HUES64 (cell line): Measurements from ENCODE around the gene ABI1.
A peak's percentile ranks its signal among the peaks of the same experiment; 100 is the strongest.
"Not testable (repeated sequence)": the region's sequence is repeated elsewhere in the genome, so short reads cannot be mapped to it uniquely, and the experiment has no call there.

Experiments
- H3K27ac ChIP-seq: 2 replicates; pipeline ENCODE4 v1.7.0; 2013; ENCODE audit warnings: low read depth, low read length, inconsistent platforms
- H3K27me3 ChIP-seq: 2 replicates; pipeline ENCODE4 v1.6.1; 2013; ENCODE audit warnings: mild to moderate bottlenecking, low read length; ENCODE audit not compliant: insufficient read depth
- H3K36me3 ChIP-seq: 2 replicates; pipeline ENCODE4 v1.6.1; 2013; ENCODE audit warnings: mild to moderate bottlenecking, low read length; ENCODE audit not compliant: insufficient read depth
- H3K4me1 ChIP-seq: 2 replicates; pipeline ENCODE4 v1.6.1; 2013; ENCODE audit warnings: mild to moderate bottlenecking, low read length, moderate library complexity; ENCODE audit not compliant: insufficient read depth
- H3K4me3 ChIP-seq: 2 replicates; pipeline ENCODE4 v1.5.1; 2013; ENCODE audit warnings: mild to moderate bottlenecking, low read length, moderate library complexity
- H3K9ac ChIP-seq: 2 replicates; pipeline ENCODE4 v1.6.1; 2013; ENCODE audit warnings: mild to moderate bottlenecking, low read depth, low read length
- H3K9me3 ChIP-seq: 2 replicates; pipeline ENCODE4 v1.6.1; 2013; ENCODE audit warnings: low read depth, low read length; ENCODE audit not compliant: insufficient read depth
- WGBS: fragments of 150-250, 120-280 bp; methylation state at CpG from one replicate; pipeline ENCODE4 v1.1.7; 2013; ENCODE audit warnings: missing lambda C conversion rate; 5-methylcytosine and 5-hydroxymethylcytosine counted together

Gene ABI1

DNA sequence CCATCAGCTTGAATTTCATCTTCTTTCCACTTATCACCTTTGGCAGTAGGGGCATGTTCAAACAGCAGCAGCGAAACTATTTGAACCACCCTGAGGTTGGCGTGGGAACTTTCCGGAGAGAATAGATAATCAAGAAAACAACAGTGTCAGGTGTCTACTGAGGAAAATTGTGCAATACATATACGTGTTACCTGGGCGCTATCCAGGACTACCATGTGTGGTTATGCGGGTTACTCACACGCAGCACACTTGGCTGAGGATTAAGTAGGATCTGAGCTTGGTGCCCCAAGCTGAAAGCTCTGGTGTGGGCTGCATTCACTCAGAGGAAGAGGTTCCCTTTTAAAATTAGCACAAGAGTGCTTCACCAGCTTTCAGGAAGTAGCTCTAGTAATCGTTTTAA, 8.8 kb upstream of the ABI1 start:
- no peak overlapping the region for H3K9ac ChIP-seq

DNA sequence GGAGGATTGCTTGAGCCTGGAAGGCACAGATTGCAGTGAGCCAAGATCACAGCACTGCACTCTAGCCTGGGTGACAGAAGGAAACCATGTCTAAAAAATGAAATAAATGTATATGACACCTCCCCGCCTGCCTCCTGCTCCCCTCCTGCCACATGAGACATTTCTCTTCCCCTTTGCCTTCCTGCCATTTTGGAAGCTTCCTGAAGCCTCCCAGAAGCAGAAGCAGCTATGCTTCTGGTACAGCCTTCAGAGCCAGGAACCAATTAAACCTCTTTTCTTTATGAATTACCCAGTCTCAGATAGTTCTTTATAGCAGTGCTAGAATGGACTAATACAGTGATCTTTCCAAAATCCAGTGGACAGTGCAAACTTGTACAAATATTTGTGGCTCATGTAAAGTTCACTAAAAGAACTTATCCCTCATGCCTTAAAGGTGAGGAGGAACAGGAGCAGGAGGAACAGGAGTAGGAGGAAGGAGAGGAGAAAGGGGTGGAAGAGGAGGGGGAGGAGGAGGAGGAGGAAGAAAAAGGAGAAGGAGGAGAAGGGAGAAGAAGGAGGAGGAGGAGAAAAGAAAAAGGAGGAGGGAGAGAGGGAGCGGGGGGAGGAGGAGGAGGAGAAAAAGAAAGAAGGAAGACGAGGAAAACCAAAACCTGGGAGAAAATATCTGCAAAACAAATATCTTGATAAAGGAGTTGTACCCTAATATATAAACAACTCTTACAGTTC, 2.8 kb upstream of the ABI1 start:
- H3K4me1 ChIP-seq, result peaks cover 8% of the 10 kb centered on the region
- no peak overlapping the region for H3K27ac ChIP-seq
- no peaks in the 10 kb centered on the region for H3K36me3 ChIP-seq
- H3K4me3 ChIP-seq, result no peak overlapping the region
- H3K9me3 ChIP-seq, result no peaks in the 10 kb centered on the region
- no peak overlapping the region for H3K9ac ChIP-seq
- H3K27me3 ChIP-seq, result no peaks in the 10 kb centered on the region
- 88% methylated on average over 2 of the region's 3 CpGs for WGBS

More for the DNA sequence above, 8.8 kb upstream of the ABI1 start:
- 94% methylated on average over 7 of the region's 8 CpGs for WGBS
- Histone ChIP-seq H3K27me3 (no peaks in the 10 kb centered on the region), H3K36me3 (no peaks in the 10 kb centered on the region), H3K9me3 (no peaks in the 10 kb centered on the region), H3K4me3 (no peak overlapping the region), H3K4me1 (no peaks in the 10 kb centered on the region), H3K27ac (no peak overlapping the region)

GRCh38 chr10:26861205-26861998, 644 bp upstream of the ABI1 start:
- Histone ChIP-seq H3K4me3 (no peak overlapping the region), H3K27ac (no peak overlapping the region), H3K9me3 (no peaks in the 10 kb centered on the region), H3K9ac (no peak overlapping the region), H3K27me3 (no peaks in the 10 kb centered on the region), H3K4me1 (peaks cover 14% of the 10 kb centered on the region), H3K36me3 (no peaks in the 10 kb centered on the region)
- WGBS, result 50% methylated on average over 24 of the region's 24 CpGs

DNA sequence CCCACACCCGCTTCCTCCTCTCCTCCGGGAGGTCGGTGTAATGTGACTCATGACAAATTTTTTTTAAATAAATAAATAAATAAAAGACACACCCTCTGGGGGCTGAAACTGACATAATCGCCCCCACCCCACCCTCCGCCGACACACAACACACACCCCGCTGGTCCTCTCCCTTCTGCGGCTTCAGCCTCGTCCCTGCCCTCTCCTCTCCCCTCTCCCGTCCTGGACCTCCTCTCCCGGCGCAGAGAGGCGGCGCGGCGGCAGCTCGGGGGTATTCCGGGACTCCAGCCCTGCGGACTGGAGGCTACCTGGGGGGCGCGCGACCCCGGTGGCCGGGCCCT, 686 bp downstream of the ABI1 start:
- whole genome bisulfite sequencing, result 0% methylated on average over 22 of the region's 24 CpGs
- Histone ChIP-seq H3K27ac (peak overlapping the region; percentile 88), H3K9ac (peak overlapping the region; percentile 90), H3K27me3 (no peaks in the 10 kb centered on the region), H3K4me3 (peak overlapping the region; percentile 99), H3K9me3 (no peaks in the 10 kb centered on the region), H3K4me1 (peaks cover 14% of the 10 kb centered on the region), H3K36me3 (no peaks in the 10 kb centered on the region)

DNA sequence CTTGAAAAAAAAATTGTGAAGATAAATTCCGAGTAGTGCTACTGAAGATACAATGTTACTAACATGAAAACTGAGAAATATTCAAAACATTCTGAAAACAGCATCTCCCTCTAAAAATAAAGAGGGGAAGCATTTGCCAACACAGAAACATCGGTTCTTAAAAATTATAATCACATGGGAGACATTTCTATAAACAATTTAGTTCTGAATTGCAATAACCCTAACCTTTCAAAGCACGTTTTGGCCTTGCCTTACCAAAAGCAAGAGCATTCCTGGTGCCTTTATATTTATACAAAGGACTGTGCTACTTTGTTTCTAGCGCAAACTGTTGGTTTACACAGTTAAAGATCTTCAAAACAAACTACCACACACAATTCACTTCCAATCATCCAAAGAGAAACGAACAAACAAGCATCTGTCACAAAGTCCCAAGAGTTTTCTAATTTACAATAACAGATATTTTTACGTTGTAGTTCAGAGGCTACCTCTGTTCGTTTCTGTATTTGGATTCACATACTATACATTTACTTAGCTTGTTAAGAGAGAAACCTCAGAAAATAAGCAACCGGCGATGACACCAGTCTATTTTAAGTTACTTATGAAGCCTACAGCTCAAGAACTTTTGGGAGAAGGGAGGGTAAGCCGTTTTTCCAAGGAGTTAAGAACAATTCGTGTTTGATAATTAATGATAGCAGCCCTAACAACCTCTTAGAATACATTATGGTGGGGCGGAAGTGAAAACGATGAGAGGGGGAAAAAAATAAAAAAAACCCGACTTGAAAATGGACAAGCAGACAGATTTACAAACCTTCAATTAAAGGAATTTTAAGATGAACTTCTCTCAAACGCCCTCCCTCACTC, 1.3 kb downstream of the ABI1 start:
- peaks cover 15% of the 10 kb centered on the region for H3K4me1 ChIP-seq
- no peaks in the 10 kb centered on the region for H3K9me3 ChIP-seq
- WGBS, result 5% methylated on average over 10 of the region's 15 CpGs
- no peaks in the 10 kb centered on the region for H3K27me3 ChIP-seq
- no peaks in the 10 kb centered on the region for H3K36me3 ChIP-seq
- peak overlapping the region; percentile 90 for H3K9ac ChIP-seq
- H3K27ac ChIP-seq, result peak overlapping the region; percentile 41
- peak overlapping the region; percentile 99 for H3K4me3 ChIP-seq

DNA sequence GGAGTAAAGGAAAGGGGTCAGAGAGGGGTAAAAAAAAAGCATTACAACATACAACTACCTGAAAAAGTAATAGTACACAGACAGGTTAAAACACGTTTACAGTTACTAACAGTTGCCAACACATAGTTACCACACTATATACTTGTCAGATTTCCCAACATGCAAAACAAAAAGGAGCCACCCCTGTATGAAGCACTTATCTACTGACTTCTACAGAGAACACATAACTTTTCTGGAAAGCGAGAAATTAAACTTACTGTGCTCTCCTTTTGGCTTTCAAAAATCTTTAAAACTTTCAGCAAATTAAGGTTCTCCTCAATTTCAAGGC, 2.1 kb downstream of the ABI1 start:
- Histone ChIP-seq H3K27ac (no peak overlapping the region), H3K4me1 (peaks cover 18% of the 10 kb centered on the region), H3K36me3 (no peaks in the 10 kb centered on the region), H3K4me3 (peak overlapping the region; percentile 99), H3K27me3 (no peaks in the 10 kb centered on the region), H3K9ac (no peak overlapping the region), H3K9me3 (no peaks in the 10 kb centered on the region)
- 69% methylated on average over 2 of the region's 2 CpGs for WGBS

DNA sequence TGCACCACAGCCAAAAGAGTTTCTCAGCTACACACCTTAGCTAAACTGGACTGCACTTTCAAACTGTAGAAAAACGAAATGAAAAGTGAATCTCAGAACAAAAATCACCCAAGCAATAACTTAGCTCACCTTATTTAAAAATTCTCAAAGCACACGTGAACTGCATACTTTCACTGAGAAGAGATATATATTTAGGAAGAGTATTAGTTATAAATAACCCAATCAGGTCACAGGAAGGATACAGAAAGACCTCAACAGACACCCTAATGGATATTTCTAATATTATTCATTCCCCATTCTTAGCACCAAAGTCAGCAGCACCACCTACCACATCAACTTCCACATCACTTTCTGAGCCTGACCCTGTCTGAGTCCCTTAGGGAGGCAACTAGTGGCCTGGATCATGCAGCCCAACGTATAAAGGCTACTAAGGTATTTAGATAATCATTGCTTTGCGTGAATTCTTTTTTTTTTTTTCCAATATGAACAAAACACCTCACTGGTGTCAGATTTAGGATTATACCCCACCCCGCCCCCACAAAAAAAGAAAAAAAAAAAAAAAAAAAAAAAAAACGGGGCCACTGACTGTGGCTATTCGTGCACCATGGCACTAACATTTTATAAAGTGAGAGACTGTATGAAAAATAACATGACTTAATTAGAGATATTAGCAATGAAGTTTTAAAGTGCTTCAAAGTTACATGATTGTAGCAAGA, 2.6 kb downstream of the ABI1 start:
- 70% methylated on average over 2 of the region's 7 CpGs for WGBS
- no peak overlapping the region for H3K9ac ChIP-seq
- H3K27ac ChIP-seq, result no peak overlapping the region
- H3K4me3 ChIP-seq, result peak overlapping the region; percentile 99
- no peaks in the 10 kb centered on the region for H3K9me3 ChIP-seq
- H3K4me1 ChIP-seq, result peaks cover 18% of the 10 kb centered on the region
- H3K36me3 ChIP-seq, result no peaks in the 10 kb centered on the region
- H3K27me3 ChIP-seq, result no peaks in the 10 kb centered on the region

DNA sequence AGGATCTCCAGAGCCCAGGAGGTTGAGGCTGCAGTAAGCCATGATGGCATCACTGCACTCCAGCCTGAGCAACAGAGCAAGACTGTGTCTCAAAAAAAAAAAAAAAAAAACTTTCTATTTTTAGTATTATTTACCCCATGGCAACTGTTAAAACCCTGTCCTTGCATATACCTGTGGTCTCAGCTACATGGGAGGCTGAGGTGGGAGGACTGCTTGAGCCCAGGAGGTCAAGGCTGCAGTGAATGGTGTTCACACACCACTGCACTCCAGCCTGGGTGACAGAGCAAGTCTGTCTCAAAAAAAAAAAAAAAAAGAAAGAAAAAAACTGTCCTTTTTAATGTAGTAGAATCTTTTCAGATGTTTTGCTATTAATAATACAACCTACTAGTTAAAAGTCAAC, 3.2 kb downstream of the ABI1 start:
- not testable (repeated sequence) for H3K27ac ChIP-seq, H3K27me3 ChIP-seq, H3K9ac ChIP-seq, H3K36me3 ChIP-seq, H3K9me3 ChIP-seq
- Histone ChIP-seq H3K4me3 (peak overlapping the region; percentile 99; the same call in 1 of the 2 replicates), H3K4me1 (peaks cover 18% of the 10 kb centered on the region)

- Histone ChIP-seq H3K27me3 (no peaks in the 10 kb centered on the region), H3K27ac (no peak overlapping the region), H3K4me1 (peaks cover 18% of the 10 kb centered on the region), H3K9me3 (no peaks in the 10 kb centered on the region), H3K36me3 (no peaks in the 10 kb centered on the region), H3K9ac (no peak overlapping the region), H3K4me3 (no peak overlapping the region)
- 100% methylated on average over 3 of the region's 3 CpGs for WGBS
Observed at GRCh38 chr10:26855186-26855585, 5.6 kb downstream of the ABI1 start.

- Histone ChIP-seq H3K4me3 (no peak overlapping the region), H3K27me3 (no peaks in the 10 kb centered on the region), H3K36me3 (no peaks in the 10 kb centered on the region), H3K9me3 (no peaks in the 10 kb centered on the region), H3K4me1 (peaks cover 18% of the 10 kb centered on the region), H3K9ac (no peak overlapping the region), H3K27ac (no peak overlapping the region)
- 89% methylated on average over 1 of the region's 1 CpG for WGBS
Observed at GRCh38 chr10:26854524-26854923, 6.2 kb downstream of the ABI1 start.
